H1 (cell line): ENCODE measurements around the gene EEF1G. TPM values are rescaled to one million over a fixed set of nuclear protein-coding genes. Genes with fewer than 3 reads are reported as not detected.

Experiments
- CBX5 ChIP-seq: fragments of 300-800, 300-1000 bp; sonication (generic); IDR thresholded peaks from 2 replicates; pipeline ENCODE4 v1.7.1; 2016; ENCODE audit warnings: antibody characterized with exemption, low read length, low read depth
- GABPA ChIP-seq: IDR thresholded peaks from 2 replicates; pipeline ENCODE4 v1.6.1; 2011; ENCODE audit warnings: mild to moderate bottlenecking, low read length, moderate library complexity, borderline replicate concordance; ENCODE audit not compliant: insufficient read depth
- HDAC6 ChIP-seq: IDR thresholded peaks from one replicate; pipeline ENCODE4 v1.7.1; 2012; ENCODE audit warnings: low read depth, mild to moderate bottlenecking, inconsistent platforms, low read length, moderate library complexity
- JUN ChIP-seq: IDR thresholded peaks from 2 replicates; pipeline ENCODE4 v1.6.1; 2011; ENCODE audit warnings: low read depth, mild to moderate bottlenecking, improper control_type of control experiment, low read length
- KDM4A ChIP-seq: IDR thresholded peaks from one replicate; pipeline ENCODE4 v1.7.1; 2012; ENCODE audit warnings: low read depth, mild to moderate bottlenecking, moderate library complexity, low read length, inconsistent platforms; ENCODE audit not compliant: severe bottlenecking
- POLR2A ChIP-seq, 2 experiments: IDR thresholded peaks; 1 replicate in 1 of 2; 2 replicates in 1 of 2; pipeline ENCODE4 v1.6.1; 2011; ENCODE audit warnings: low read depth in 2 of 2, low read length in 2 of 2, mild to moderate bottlenecking in 2 of 2; ENCODE audit errors: control extremely low read depth in 1 of 2
- RBBP5 ChIP-seq: IDR thresholded peaks from 2 replicates; pipeline ENCODE4 v1.7.1; 2012; ENCODE audit warnings: low read depth, mild to moderate bottlenecking, inconsistent platforms, low read length, moderate library complexity, borderline replicate concordance
- RFX5 ChIP-seq: IDR thresholded peaks from 2 replicates; pipeline ENCODE4 v1.6.1; 2011; ENCODE audit warnings: low read depth, low read length, improper control_type of control experiment, borderline replicate concordance
- SAP30 ChIP-seq: fragments of 300-600 bp; sonication (generic); IDR thresholded peaks from 2 replicates; pipeline ENCODE4 v1.7.1; 2012; ENCODE audit warnings: low read length, moderate library complexity, mild to moderate bottlenecking, inconsistent platforms; ENCODE audit not compliant: insufficient read depth, insufficient replicate concordance
- YY1 ChIP-seq: IDR thresholded peaks from 2 replicates; pipeline ENCODE4 v1.6.1; 2011; ENCODE audit warnings: low read depth, mild to moderate bottlenecking, low read length
- polyA plus RNA-seq, 7 experiments: library from polyadenylated mRNA; depleted of rRNA in 3 of 7; stranded (reverse) in 5 of 7; unstranded in 2 of 7; fragments of >200 nt in 5 of 7; fragments of 200-250 nt in 2 of 7; gene quantifications; 1 replicate in 5 of 7; 2 replicates in 1 of 7; 4 replicates in 1 of 7; pipeline versions ENCODE4 v1.2.1 to v1.2.3, GENCODE V29; 2011 to 2013; ENCODE audit warnings: missing spikeins in 2 of 7, mixed read lengths in 2 of 7
- total RNA-seq: library from RNA; stranded (reverse); fragmentation: NEBNext Ultra II Directional; extraction: Animal tissue kit (Norgen Biotek cat#: 25700); gene quantifications from 2 replicates; pipeline ENCODE4 v1.2.1, GENCODE V29; 2021
- TF ChIP-seq, protein P1 (sequence below): fragments of 300-600 bp; sonication (generic); IDR thresholded peaks from 2 replicates; pipeline ENCODE4 v1.7.1; 2012; ENCODE audit warnings: low read length, moderate library complexity, mild to moderate bottlenecking, inconsistent platforms; ENCODE audit not compliant: insufficient replicate concordance

Gene EEF1G
- total and polyA plus RNA-seq, 2 of the 8 experiments (the other 6 are each of a cell fraction or from before 2014, with no cell fraction given): 1,627 to 1,996 TPM

DNA sequence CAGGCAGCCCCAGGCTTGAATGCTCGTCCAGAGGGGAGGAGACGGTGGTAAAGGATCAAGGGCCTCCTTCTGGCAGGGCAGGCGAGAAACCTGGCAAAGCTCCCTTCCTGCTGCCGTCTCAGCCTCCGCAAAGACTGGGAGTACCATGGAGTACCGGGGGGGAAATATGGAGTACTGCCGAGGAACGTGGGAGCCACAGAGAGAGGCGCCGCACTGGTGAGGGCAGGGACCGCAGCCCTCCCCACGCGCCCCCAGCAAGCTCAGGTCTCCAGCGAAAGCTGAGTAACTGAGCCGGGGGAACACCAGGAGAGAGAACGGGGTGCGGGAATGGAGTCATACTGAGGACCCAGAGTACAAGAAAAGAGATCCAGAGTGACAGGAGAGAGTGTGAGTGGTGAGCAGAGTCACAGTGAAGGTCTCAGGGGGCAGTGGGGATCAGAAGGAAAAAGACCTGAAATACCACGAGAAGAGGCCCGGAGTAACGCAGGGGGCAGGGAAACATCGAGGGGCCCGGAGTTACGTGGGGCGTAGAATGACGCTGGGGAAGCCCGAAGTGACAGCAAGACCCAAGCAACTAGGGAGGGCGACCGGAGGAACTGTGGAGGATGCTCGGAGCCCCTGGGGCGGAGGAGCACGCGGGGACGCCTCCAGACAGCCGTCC lies 38.1 kb upstream of the EEF1G start (continued):
- TF ChIP-seq, protein P1, sequence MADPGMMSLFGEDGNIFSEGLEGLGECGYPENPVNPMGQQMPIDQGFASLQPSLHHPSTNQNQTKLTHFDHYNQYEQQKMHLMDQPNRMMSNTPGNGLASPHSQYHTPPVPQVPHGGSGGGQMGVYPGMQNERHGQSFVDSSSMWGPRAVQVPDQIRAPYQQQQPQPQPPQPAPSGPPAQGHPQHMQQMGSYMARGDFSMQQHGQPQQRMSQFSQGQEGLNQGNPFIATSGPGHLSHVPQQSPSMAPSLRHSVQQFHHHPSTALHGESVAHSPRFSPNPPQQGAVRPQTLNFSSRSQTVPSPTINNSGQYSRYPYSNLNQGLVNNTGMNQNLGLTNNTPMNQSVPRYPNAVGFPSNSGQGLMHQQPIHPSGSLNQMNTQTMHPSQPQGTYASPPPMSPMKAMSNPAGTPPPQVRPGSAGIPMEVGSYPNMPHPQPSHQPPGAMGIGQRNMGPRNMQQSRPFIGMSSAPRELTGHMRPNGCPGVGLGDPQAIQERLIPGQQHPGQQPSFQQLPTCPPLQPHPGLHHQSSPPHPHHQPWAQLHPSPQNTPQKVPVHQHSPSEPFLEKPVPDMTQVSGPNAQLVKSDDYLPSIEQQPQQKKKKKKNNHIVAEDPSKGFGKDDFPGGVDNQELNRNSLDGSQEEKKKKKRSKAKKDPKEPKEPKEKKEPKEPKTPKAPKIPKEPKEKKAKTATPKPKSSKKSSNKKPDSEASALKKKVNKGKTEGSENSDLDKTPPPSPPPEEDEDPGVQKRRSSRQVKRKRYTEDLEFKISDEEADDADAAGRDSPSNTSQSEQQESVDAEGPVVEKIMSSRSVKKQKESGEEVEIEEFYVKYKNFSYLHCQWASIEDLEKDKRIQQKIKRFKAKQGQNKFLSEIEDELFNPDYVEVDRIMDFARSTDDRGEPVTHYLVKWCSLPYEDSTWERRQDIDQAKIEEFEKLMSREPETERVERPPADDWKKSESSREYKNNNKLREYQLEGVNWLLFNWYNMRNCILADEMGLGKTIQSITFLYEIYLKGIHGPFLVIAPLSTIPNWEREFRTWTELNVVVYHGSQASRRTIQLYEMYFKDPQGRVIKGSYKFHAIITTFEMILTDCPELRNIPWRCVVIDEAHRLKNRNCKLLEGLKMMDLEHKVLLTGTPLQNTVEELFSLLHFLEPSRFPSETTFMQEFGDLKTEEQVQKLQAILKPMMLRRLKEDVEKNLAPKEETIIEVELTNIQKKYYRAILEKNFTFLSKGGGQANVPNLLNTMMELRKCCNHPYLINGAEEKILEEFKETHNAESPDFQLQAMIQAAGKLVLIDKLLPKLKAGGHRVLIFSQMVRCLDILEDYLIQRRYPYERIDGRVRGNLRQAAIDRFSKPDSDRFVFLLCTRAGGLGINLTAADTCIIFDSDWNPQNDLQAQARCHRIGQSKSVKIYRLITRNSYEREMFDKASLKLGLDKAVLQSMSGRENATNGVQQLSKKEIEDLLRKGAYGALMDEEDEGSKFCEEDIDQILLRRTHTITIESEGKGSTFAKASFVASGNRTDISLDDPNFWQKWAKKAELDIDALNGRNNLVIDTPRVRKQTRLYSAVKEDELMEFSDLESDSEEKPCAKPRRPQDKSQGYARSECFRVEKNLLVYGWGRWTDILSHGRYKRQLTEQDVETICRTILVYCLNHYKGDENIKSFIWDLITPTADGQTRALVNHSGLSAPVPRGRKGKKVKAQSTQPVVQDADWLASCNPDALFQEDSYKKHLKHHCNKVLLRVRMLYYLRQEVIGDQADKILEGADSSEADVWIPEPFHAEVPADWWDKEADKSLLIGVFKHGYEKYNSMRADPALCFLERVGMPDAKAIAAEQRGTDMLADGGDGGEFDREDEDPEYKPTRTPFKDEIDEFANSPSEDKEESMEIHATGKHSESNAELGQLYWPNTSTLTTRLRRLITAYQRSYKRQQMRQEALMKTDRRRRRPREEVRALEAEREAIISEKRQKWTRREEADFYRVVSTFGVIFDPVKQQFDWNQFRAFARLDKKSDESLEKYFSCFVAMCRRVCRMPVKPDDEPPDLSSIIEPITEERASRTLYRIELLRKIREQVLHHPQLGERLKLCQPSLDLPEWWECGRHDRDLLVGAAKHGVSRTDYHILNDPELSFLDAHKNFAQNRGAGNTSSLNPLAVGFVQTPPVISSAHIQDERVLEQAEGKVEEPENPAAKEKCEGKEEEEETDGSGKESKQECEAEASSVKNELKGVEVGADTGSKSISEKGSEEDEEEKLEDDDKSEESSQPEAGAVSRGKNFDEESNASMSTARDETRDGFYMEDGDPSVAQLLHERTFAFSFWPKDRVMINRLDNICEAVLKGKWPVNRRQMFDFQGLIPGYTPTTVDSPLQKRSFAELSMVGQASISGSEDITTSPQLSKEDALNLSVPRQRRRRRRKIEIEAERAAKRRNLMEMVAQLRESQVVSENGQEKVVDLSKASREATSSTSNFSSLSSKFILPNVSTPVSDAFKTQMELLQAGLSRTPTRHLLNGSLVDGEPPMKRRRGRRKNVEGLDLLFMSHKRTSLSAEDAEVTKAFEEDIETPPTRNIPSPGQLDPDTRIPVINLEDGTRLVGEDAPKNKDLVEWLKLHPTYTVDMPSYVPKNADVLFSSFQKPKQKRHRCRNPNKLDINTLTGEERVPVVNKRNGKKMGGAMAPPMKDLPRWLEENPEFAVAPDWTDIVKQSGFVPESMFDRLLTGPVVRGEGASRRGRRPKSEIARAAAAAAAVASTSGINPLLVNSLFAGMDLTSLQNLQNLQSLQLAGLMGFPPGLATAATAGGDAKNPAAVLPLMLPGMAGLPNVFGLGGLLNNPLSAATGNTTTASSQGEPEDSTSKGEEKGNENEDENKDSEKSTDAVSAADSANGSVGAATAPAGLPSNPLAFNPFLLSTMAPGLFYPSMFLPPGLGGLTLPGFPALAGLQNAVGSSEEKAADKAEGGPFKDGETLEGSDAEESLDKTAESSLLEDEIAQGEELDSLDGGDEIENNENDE: no peak
- no peak for TF ChIP-seq SAP30
- no peak for TF ChIP-seq CBX5
- TF ChIP-seq RBBP5: no peak
- TF ChIP-seq HDAC6: no peak
- TF ChIP-seq RFX5: no peak
- TF ChIP-seq JUN: no peak
- no peak for TF ChIP-seq YY1
- peak; percentile 58 for TF ChIP-seq KDM4A
- no peak for TF ChIP-seq POLR2A (IDR thresholded peaks at IDR 0.05; ENCODE audit: control extremely low read depth in 1 of 2, low read depth in 2 of 2, low read length in 2 of 2)
- no peak for TF ChIP-seq GABPA
